GM12878 (cell line): Measurements from ENCODE around the gene LST1. TPM values are rescaled to one million over a fixed set of nuclear protein-coding genes. Genes with fewer than 3 reads are reported as not detected.
A peak's percentile ranks its signal among the peaks of the same experiment; 100 is the strongest.

Experiments used
- ELK1 ChIP-seq: IDR thresholded peaks from 2 replicates; pipeline ENCODE4 v1.6.1; 2012; ENCODE audit warnings: low read depth, low read length, improper control_type of control experiment
- EP300 ChIP-seq, 2 experiments: fragments of 150-350 bp in 1 of 2; IDR thresholded peaks; 2 replicates each; pipeline ENCODE4 v1.6.1; 2011 to 2012; ENCODE audit warnings: low read depth in 2 of 2, low read length in 2 of 2, borderline replicate concordance in 1 of 2, improper control_type of control experiment in 1 of 2, inconsistent platforms in 1 of 2; ENCODE audit not compliant: control insufficient read depth in 1 of 2
- FOS ChIP-seq: IDR thresholded peaks from 3 replicates; pipeline ENCODE4 v1.6.1; 2011; ENCODE audit warnings: borderline replicate concordance; ENCODE audit not compliant: insufficient read length; ENCODE audit errors: extremely low read depth
- FOXK2 ChIP-seq: fragments of 450-650 bp; IDR thresholded peaks from 2 replicates; pipeline ENCODE4 v1.6.1; 2017; ENCODE audit warnings: mild to moderate bottlenecking, moderate library complexity
- GABPA ChIP-seq: IDR thresholded peaks from 2 replicates; pipeline ENCODE4 v1.6.1; 2014; ENCODE audit warnings: antibody characterized with exemption, low read depth, mild to moderate bottlenecking, inconsistent platforms
- HDAC2 ChIP-seq: fragments of 200-600 bp; sonication (generic); IDR thresholded peaks from 2 replicates; pipeline ENCODE4 v1.6.1; 2017
- MTA2 ChIP-seq: fragments of 450-650 bp; IDR thresholded peaks from 2 replicates; pipeline ENCODE4 v1.6.1; 2016; ENCODE audit warnings: low read depth, mild to moderate bottlenecking, moderate library complexity
- NFXL1 ChIP-seq: fragments of 450-650 bp; IDR thresholded peaks from 2 replicates; pipeline ENCODE4 v1.6.1; 2017; ENCODE audit warnings: antibody characterized with exemption, mild to moderate bottlenecking, borderline replicate concordance
- NRF1 ChIP-seq: conservative IDR thresholded peaks from 2 replicates; pipeline ENCODE4 v1.6.1; 2011; ENCODE audit warnings: mild to moderate bottlenecking, low read depth, low read length, improper control_type of control experiment
- POLR2A ChIP-seq: IDR thresholded peaks from 2 replicates; pipeline ENCODE4 v1.6.1; 2011; ENCODE audit warnings: low read depth, mild to moderate bottlenecking, low read length
- RBBP5 ChIP-seq: fragments of 200-600 bp; sonication (generic); conservative IDR thresholded peaks from 2 replicates; pipeline ENCODE4 v1.6.1; 2016
- SKIL ChIP-seq: fragments of 450-650 bp; IDR thresholded peaks from 2 replicates; pipeline ENCODE4 v1.6.1; 2017; ENCODE audit warnings: mild to moderate bottlenecking, low read depth, inconsistent platforms; ENCODE audit not compliant: poor library complexity, severe bottlenecking
- SMC3 ChIP-seq: IDR thresholded peaks from 2 replicates; pipeline ENCODE4 v1.6.1; 2011; ENCODE audit warnings: low read length, improper control_type of control experiment, borderline replicate concordance
- SREBF2 ChIP-seq: IDR thresholded peaks from 2 replicates; pipeline ENCODE4 v1.6.1; 2012; ENCODE audit warnings: mild to moderate bottlenecking, low read length
- SRF ChIP-seq, 2 experiments: IDR thresholded peaks; 2 replicates each; pipeline ENCODE4 v1.6.1; 2011; ENCODE audit warnings: low read depth in 2 of 2, low read length in 2 of 2, mild to moderate bottlenecking in 1 of 2, moderate library complexity in 1 of 2
- STAT1 ChIP-seq: fragments of 450-650 bp; conservative IDR thresholded peaks from 2 replicates; pipeline ENCODE4 v1.6.1; 2014; ENCODE audit warnings: antibody characterized with exemption, mild to moderate bottlenecking
- TAF1 ChIP-seq: IDR thresholded peaks from 2 replicates; pipeline ENCODE4 v1.6.1; 2011; ENCODE audit warnings: mild to moderate bottlenecking, low read depth, low read length, borderline replicate concordance
- YBX1 ChIP-seq: fragments of 450-650 bp; IDR thresholded peaks from 2 replicates; pipeline ENCODE4 v1.6.1; 2016; ENCODE audit warnings: antibody characterized with exemption
- ZNF217 ChIP-seq: fragments of 450-650 bp; IDR thresholded peaks from 2 replicates; pipeline ENCODE4 v1.6.1; 2017; ENCODE audit warnings: antibody characterized with exemption, mild to moderate bottlenecking
- ZZZ3 ChIP-seq: IDR thresholded peaks from 2 replicates; pipeline ENCODE4 v1.6.1; 2011; ENCODE audit warnings: low read depth; ENCODE audit not compliant: control insufficient read depth, insufficient read length
- polyA plus RNA-seq, 11 experiments: library from polyadenylated mRNA; depleted of rRNA in 4 of 11; unstranded in 6 of 11; stranded (reverse) in 5 of 11; fragments of >200 nt; fragmentation: Nextera tagmentation in 4 of 11; fragmentation: Illumina TruSeq in 1 of 11; extraction: Ambion mirVana in 4 of 11; extraction: Trizol in 1 of 11; gene quantifications; 1 replicate in 1 of 11; 2 replicates in 10 of 11; pipeline versions ENCODE4 v1.2.1 to v1.2.3, GENCODE V29; 2011 to 2016; ENCODE audit warnings: inconsistent platforms in 2 of 11, missing spikeins in 2 of 11, low read depth in 1 of 11
- total RNA-seq, 4 experiments: library from RNA; depleted of rRNA in 3 of 4; stranded (reverse); fragments of >200 nt in 3 of 4; fragmentation: Illumina TruSeq in 1 of 4; extraction: Trizol in 1 of 4; gene quantifications; 2 replicates each; pipeline versions ENCODE4 v1.2.1 to v1.2.3, GENCODE V29; 2013 to 2021
- TF ChIP-seq, protein P1 (sequence below): fragments of 450-650 bp; IDR thresholded peaks from 2 replicates; pipeline ENCODE4 v1.6.1; 2017; ENCODE audit warnings: low read depth, mild to moderate bottlenecking, moderate library complexity
- TF ChIP-seq, protein P2 (sequence below), 3 experiments: IDR thresholded peaks in 2 of 3; conservative IDR thresholded peaks in 1 of 3; 2 replicates each; pipeline ENCODE4 v1.5.1; 2011; ENCODE audit warnings: low read depth in 3 of 3, low read length in 3 of 3, mild to moderate bottlenecking in 3 of 3, control low read depth in 2 of 3, moderate library complexity in 2 of 3, inconsistent platforms in 1 of 3, mixed read lengths in 1 of 3; ENCODE audit not compliant: control insufficient read depth in 2 of 3, insufficient read depth in 1 of 3; ENCODE audit errors: extremely low read depth in 1 of 3
- TF ChIP-seq, protein P3 (sequence below): IDR thresholded peaks from 2 replicates; pipeline ENCODE4 v1.6.1; 2011; ENCODE audit warnings: borderline replicate concordance, low read depth, mild to moderate bottlenecking, moderate library complexity, mixed read lengths, low read length; ENCODE audit not compliant: insufficient read depth; ENCODE audit errors: extremely low read length

LST1 gene
- total and polyA plus RNA-seq, 10 of the 15 experiments (the other 5 are each of a cell fraction or from before 2014, with no cell fraction given), result 4.1 to 35.5 (median 16.4) TPM

DNA sequence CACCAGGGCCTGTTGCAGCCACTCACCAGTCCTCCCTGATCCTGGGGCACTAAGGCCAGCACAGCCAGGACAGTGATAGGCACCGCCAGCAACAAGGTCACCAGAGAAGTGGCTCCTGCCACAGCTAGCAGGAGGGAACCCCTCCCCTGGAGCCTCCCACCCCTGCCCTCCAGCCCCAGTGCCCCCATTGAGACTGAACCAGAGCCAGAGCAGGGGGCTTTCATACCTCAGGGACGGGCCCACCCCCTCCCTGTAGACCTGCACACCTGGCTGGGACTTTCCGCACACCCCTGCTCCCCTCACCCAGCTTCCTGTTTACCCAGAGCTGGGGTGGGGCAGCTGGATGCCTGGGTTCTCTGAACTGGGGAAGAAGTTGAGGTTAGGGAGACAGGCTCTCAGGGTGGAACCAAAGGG is 3.8 kb upstream of the LST1 start, which contains the start of gene LTB (continued):
- TF ChIP-seq ELK1 (no peak), NFXL1 (no peak), MTA2 (peak; percentile 14; the same call in 1 of the 2 replicates), TAF1 (peak; percentile 28; the same call in 1 of the 2 replicates), SREBF2 (no peak), SRF (IDR thresholded peaks at IDR 0.05; ENCODE audit: low read depth in 2 of 2, low read length in 2 of 2) (no peak), FOXK2 (no peak), ZNF217 (no peak), SMC3 (no peak), YBX1 (no peak), NRF1 (no peak), GABPA (no peak), POLR2A (peak; percentile 80), FOS (no peak), HDAC2 (no peak), EP300 (IDR thresholded peaks at IDR 0.05; ENCODE audit: borderline replicate concordance in 1 of 2, control insufficient read depth in 1 of 2, low read depth in 2 of 2, low read length in 2 of 2) (no peak), STAT1 (no peak), RBBP5 (no peak), ZZZ3 (no peak), SKIL (no peak)
- TF ChIP-seq, protein P1, sequence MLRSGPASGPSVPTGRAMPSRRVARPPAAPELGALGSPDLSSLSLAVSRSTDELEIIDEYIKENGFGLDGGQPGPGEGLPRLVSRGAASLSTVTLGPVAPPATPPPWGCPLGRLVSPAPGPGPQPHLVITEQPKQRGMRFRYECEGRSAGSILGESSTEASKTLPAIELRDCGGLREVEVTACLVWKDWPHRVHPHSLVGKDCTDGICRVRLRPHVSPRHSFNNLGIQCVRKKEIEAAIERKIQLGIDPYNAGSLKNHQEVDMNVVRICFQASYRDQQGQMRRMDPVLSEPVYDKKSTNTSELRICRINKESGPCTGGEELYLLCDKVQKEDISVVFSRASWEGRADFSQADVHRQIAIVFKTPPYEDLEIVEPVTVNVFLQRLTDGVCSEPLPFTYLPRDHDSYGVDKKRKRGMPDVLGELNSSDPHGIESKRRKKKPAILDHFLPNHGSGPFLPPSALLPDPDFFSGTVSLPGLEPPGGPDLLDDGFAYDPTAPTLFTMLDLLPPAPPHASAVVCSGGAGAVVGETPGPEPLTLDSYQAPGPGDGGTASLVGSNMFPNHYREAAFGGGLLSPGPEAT, result peak; percentile 68; the same call in 1 of the 2 replicates
- TF ChIP-seq, protein P2, sequence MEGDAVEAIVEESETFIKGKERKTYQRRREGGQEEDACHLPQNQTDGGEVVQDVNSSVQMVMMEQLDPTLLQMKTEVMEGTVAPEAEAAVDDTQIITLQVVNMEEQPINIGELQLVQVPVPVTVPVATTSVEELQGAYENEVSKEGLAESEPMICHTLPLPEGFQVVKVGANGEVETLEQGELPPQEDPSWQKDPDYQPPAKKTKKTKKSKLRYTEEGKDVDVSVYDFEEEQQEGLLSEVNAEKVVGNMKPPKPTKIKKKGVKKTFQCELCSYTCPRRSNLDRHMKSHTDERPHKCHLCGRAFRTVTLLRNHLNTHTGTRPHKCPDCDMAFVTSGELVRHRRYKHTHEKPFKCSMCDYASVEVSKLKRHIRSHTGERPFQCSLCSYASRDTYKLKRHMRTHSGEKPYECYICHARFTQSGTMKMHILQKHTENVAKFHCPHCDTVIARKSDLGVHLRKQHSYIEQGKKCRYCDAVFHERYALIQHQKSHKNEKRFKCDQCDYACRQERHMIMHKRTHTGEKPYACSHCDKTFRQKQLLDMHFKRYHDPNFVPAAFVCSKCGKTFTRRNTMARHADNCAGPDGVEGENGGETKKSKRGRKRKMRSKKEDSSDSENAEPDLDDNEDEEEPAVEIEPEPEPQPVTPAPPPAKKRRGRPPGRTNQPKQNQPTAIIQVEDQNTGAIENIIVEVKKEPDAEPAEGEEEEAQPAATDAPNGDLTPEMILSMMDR (IDR thresholded peaks at IDR 0.05 in 2 of 3, conservative IDR thresholded peaks at IDR 0.05 in 1 of 3; ENCODE audit: control insufficient read depth in 2 of 3, extremely low read depth in 1 of 3, insufficient read depth in 1 of 3, low read depth in 3 of 3, low read length in 3 of 3), result no peak
- TF ChIP-seq, protein P3, sequence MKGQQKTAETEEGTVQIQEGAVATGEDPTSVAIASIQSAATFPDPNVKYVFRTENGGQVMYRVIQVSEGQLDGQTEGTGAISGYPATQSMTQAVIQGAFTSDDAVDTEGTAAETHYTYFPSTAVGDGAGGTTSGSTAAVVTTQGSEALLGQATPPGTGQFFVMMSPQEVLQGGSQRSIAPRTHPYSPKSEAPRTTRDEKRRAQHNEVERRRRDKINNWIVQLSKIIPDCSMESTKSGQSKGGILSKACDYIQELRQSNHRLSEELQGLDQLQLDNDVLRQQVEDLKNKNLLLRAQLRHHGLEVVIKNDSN, result no peak
